Measurements from ENCODE around the gene S100B. TPM values are rescaled to one million over a fixed set of nuclear protein-coding genes. Genes with fewer than 3 reads are reported as not detected.
"Not testable (repeated sequence)": the region's sequence is repeated elsewhere in the genome, so short reads cannot be mapped to it uniquely, and the experiment has no call there.

Gene S100B
- polyA plus RNA-seq, 3 donors, result 1.2 to 3.5 (median 1.7) TPM

- DNase-seq (ENCODE audit: extremely low read depth in 1 of 11, low read depth in 9 of 11, low spot score in 4 of 11), result peak; percentile 91 to 97 (median 95)
These were observed 30.7 kb upstream of the S100B start, which contains the start of gene PRMT2 for GRCh38 chr21:46635324-46636180. TSS of gene PRMT2 (plus strand) at chr21:46635674. CDS start at chr21:46636952, 1,278 bp downstream.

DNA sequence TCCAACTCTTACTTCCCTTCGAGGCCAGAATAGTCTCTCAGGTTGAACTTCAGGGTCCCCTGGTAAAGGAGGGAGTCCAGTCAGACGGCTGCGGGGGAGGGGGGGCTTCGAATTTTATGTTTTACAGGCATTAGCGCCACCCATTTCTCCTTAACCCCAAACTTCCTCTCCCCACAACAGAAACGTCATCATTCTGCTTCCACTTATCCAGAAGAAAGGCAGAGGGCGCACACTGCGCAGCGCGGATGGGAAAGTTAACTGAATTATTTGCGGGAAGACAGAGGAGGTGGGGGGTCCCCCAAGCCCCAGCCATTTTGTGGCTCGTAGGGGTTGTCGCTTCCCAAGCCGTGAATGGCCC is 30.1 kb upstream of the S100B start:
- DNase-seq (ENCODE audit: extremely low read depth in 1 of 11, low read depth in 9 of 11, low spot score in 4 of 11), result peak; percentile 70 to 91 (median 83)

DNA sequence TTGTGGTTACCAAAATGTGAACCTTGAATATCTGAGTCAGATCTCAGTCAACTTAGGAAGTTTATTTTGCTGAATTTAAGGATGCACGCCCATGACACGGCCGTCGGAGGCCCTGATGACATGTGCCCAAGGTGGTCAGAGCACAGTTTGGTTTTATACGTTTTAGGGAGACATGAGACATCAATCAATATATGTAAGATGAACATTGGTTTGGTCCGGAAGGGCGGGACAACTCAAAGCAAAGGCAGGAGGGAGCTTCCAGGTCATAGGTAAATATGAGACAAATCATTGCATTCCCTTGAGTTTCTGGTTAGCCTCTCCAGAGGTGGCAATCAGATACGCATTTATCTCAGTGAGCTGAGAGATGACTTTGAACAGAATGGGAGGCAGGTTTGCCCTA is 29.5 kb upstream of the S100B start:
- no peak for DNase-seq (ENCODE audit: extremely low read depth in 1 of 11, low read depth in 9 of 11, low spot score in 4 of 11)

GRCh38 chr21:46633566-46633965 is 28.7 kb upstream of the S100B start:
- DNase-seq (ENCODE audit: extremely low read depth in 1 of 11, low read depth in 9 of 11, low spot score in 4 of 11), result no peak

DNA sequence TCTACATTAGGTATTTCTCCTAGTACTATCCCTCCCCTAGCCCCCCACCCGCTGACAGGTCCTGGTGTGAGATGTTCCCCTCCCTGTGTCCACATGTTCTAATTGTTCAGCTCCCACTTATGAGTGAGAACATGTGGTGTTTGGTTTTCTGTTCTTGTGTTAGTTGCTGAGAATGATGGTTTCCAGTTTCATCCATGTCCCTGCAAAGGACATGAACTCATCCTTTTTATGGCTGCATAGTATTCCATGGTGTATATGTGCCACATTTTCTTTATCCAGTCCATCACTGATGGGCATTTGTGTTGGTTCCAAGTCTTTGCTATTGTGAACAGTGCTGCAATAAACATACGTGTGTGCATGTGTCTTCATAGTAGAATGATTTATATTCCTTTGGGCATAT is 26.0 kb upstream of the S100B start:
- not testable (repeated sequence) for DNase-seq (ENCODE audit: extremely low read depth in 1 of 11, low read depth in 9 of 11, low spot score in 4 of 11)

DNA sequence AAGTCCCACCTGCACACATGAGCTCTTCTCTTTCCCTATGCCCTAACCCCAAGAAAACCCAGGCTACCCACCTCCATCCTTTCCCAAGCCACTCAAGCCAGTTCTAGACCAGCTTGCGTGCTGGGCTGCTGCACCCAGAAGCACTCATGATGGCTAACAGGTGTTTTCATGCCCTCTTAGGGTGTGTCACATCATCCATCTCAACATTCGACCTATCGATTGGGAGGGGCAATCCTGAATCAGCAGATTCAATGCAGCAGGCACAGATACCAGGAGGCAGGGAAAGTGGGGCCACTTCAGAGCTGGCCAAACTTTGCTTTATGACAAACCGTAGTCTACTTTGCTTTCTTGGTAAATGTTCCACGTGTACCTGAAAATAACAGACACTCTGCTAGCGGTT is 24.0 kb upstream of the S100B start:
- DNase-seq (ENCODE audit: extremely low read depth in 1 of 11, low read depth in 9 of 11, low spot score in 4 of 11), result no peak

DNA sequence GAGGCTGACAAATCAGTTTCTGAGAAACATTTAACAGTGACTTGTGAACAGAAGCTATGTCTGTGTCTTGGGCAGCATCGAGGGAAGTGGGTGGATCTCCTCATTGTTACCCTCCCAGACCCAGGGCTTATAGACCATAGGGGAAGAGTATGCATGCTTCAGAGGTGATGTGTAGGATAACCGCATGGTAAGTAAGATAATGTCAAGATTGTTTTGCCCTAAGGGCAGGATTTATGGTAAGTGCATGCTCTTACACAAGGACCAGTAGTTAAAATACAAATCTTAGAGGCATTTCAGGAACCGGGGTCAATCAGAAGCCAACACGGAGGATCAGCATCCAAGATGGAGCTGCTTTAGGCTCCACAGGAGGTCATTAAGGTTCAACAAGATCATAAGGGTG is 22.8 kb upstream of the S100B start:
- no peak for DNase-seq (ENCODE audit: extremely low read depth in 1 of 11, low read depth in 9 of 11, low spot score in 4 of 11)

GRCh38 chr21:46626975-46627501 is 22.2 kb upstream of the S100B start:
- DNase-seq (ENCODE audit: extremely low read depth in 1 of 11, low read depth in 9 of 11, low spot score in 4 of 11), result no peak

DNA sequence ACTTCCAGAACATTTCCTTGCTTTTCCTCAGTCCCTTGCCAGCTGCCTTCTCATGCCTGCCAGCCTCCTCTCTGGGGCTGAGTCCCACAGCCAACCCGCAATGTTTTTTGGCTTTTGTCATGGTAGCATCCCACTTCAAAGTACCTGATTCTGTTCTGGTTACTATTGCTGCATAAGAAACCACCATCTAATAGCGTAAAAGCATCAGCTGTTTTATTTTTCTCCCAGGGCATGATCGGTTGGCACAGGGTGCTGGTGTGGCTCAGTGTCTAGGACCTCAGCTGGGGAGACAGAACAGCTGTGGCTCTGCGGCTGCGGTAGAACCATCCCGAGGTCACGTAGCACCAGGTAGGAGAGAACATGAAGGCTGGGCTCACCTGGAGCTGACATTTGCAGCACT is 21.7 kb upstream of the S100B start:
- DNase-seq (ENCODE audit: extremely low read depth in 1 of 11, low read depth in 9 of 11, low spot score in 4 of 11), result no peak

DNA sequence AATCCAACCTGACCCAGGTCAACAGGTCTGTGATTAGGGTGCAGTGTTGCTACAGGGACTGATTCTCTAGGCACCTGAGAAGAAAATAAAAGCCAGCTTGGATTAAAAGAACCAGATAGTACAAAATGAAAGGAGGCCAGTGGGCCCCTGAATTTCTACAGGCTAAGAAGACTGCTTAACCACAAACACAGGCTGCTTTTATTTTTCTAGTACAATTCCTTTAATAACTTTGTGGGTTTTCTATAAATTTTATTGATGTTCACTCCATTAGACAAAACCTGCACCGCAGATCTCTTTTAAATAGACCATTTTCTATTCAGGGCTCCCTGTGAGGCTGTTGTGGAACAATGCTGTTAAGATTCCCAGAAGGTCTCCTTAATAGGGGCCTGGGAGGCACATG is 20.9 kb upstream of the S100B start:
- no peak for DNase-seq (ENCODE audit: extremely low read depth in 1 of 11, low read depth in 9 of 11, low spot score in 4 of 11)

DNA sequence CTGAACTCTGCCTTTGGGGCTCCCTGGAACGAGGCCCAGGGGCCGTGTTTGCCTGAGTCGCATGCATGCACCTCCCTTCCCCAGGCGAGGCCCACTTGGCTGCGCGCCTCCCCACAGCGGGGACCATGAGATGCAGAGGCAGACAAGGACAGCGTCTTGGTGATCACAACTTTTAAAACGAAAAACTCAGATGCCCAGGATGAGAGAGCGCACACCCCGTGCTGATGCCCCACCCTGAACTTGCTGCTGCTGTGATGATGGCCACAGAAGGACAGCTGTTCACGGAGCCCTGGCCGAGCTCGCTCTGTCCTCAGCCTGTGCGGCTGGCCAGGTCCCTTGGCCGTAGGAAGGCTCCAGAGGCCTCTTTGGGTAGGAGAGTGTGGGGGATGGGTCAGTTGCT is 19.2 kb upstream of the S100B start:
- DNase-seq (ENCODE audit: extremely low read depth in 1 of 11, low read depth in 9 of 11, low spot score in 4 of 11), result no peak

DNA sequence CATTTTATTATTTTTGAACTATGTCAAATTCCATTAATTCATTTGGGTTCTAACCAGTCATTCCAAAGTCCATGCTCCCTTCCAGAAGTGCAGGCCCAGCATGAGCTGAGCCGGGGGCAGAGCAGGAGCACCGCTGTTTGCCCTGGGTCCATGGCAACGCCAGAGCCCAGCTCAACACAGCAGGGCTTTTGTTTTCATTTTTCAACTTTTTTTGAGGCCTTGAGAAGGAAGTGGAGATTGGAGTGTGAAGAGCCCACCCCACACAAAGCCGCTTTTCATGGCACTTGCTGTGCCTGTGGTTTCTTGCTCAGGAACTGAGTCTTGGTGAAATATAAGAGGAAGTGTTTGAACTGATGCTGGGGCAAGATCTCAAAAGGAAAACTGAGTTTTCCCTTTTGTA is 17.3 kb upstream of the S100B start:
- peak in 1 of 11 donors; percentile 12 for DNase-seq (ENCODE audit: extremely low read depth in 1 of 11, low read depth in 9 of 11, low spot score in 4 of 11)

DNA sequence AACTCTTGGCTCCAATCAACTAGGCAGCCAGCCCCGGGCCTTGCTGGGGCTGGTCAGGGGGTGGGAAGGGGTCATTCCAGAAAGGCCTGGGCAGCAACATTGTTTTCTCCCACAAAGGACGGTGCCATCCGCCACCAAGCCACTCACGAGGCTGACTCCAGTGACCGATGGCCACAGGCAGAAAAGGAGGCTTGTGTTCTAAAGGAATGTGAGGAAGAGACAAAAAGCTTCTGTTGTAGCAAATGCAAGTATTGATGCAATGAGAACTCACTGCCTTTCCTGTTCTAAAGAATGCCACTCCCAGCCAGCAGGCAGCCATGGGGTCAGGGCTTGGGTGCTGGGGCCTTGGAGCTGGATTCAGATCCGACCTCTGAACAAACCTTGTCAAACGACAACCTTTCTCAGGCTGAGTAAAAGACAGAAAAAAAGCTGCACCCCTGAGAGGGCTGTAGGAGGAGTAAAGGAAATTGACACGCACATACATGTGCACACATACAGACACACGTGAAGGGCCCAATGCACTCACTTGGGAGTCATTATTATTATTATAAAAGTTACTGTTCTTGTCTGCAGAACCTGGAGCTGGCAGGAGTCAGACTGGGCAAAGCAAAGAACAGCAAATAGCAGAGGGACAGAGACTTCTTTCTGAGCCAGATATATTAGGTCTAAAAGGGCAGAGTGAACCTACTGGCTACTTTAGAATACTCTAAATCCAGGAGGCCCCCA is 16.7 kb upstream of the S100B start:
- DNase-seq (ENCODE audit: extremely low read depth in 1 of 11, low read depth in 9 of 11, low spot score in 4 of 11), result no peak

- DNase-seq (ENCODE audit: extremely low read depth in 1 of 11, low read depth in 9 of 11, low spot score in 4 of 11), result no peak
These were observed 16.0 kb upstream of the S100B start for GRCh38 chr21:46620846-46621245.

GRCh38 chr21:46619846-46620245 is 15.0 kb upstream of the S100B start:
- no peak for DNase-seq (ENCODE audit: extremely low read depth in 1 of 11, low read depth in 9 of 11, low spot score in 4 of 11)

DNA sequence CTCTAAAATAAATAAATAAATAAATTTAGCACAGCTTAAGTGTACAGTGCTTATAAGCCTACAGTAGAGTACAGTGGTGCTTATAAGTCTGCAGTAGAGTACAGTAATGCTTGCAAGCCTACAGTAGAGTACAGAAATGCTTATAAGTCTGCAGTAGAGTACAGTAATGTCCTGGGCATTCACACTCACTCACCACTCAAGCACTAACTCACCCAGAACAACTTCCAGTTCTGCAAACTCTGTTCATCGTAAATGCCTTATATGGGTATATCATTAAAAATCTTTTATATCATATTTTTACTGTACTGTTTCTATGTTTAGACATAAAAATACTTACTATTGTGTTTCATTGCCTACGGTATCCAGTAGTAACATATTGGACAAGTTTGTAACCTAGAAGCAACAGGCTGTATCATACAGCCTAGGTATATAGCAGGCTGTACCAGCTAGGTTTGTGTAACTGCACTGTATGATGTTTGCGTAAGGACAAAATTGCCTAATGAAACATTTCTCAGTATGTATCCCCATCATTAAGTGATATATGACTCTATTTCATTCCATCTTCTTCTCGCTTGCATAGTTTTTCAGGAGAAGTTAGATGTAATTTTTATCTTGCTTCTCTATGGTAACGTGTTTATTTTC is 14.0 kb upstream of the S100B start:
- DNase-seq (ENCODE audit: extremely low read depth in 1 of 11, low read depth in 9 of 11, low spot score in 4 of 11), result no peak

DNA sequence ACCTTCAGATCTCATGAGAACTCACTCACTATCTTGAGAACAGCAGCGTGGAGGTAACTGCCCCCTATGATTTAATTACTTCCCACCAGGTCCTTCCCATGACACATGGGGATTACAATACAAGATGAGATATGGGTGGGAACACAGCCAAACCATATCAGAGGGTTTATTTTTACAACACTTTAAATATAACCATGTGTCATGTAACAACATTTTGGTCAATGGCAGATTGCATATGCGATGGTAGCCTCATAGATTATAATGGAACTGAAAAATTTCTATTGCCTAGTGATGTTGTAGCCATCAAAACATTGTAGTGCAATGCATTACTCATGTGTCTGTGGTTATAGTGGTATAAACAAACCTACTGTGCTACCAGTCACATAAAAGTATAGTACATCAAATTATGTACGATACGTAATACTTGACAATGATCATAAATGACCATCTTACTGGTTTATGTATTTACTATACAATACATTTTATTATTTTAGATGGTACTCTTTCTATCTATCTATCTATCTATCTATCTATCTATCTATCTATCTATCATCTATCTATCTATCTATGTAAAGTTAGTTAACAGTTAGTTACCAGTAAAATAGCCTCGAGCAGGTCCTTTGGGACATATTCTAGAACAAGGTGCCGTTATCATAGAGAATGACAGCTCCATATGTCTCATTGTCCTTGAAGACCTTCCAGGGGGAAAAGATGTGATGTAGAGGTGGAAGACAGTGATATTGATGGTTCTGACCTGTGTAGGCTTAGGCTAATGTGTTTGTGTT is 12.6 kb upstream of the S100B start:
- DNase-seq (ENCODE audit: extremely low read depth in 1 of 11, low read depth in 9 of 11, low spot score in 4 of 11), result no peak

GRCh38 chr21:46616656-46617055 is 11.8 kb upstream of the S100B start:
- no peak for DNase-seq (ENCODE audit: extremely low read depth in 1 of 11, low read depth in 9 of 11, low spot score in 4 of 11)

GRCh38 chr21:46616050-46616449 is 11.2 kb upstream of the S100B start:
- DNase-seq (ENCODE audit: extremely low read depth in 1 of 11, low read depth in 9 of 11, low spot score in 4 of 11), result no peak
